Adrenal gland (tissue), 12 donors: ENCODE results near the gene HBA1. TPM values are rescaled to one million over a fixed set of nuclear protein-coding genes. Genes with fewer than 3 reads are reported as not detected.

Experiments
- DNase-seq, 7 donors: peaks; one replicate each; pipeline ENCODE4 v3.0.0-alpha.2; 2019 to 2020
- H3K27ac ChIP-seq, 5 donors: fragments of 200-600 bp; sonication (generic) in 4 of 5; 1 replicate in 3 of 5; 2 replicates in 2 of 5; pipeline versions ENCODE4 v1.5.1 to v1.8.0; 2016 to 2020; ENCODE audit warnings: mild to moderate bottlenecking in 1 of 5
- H3K27me3 ChIP-seq: fragments of 200-600 bp; 2 replicates; pipeline ENCODE4 v1.8.0; 2021
- H3K36me3 ChIP-seq, 2 donors: fragments of 200-600 bp; replicated peaks in 1 of 2; 1 replicate in 1 of 2; 2 replicates in 1 of 2; pipeline versions ENCODE4 v1.5.1 to v1.8.0; 2018 to 2022
- H3K4me1 ChIP-seq, 2 donors: fragments of 200-600 bp; replicated peaks in 1 of 2; 1 replicate in 1 of 2; 2 replicates in 1 of 2; pipeline versions ENCODE4 v1.5.1 to v1.8.0; 2018 to 2021
- H3K4me3 ChIP-seq, 4 donors: fragments of 200-600 bp; sonication (generic) in 3 of 4; one replicate each; pipeline ENCODE4 v1.5.1; 2016 to 2018
- H3K9me3 ChIP-seq, 3 donors: fragments of 200-600 bp; sonication (generic) in 1 of 3; replicated peaks in 1 of 3; 1 replicate in 2 of 3; 2 replicates in 1 of 3; pipeline versions ENCODE4 v1.5.1 to v1.8.0; 2016 to 2021
- POLR2A ChIP-seq, 2 donors: fragments of 450-650 bp; IDR thresholded peaks; one replicate each; pipeline ENCODE4 v1.6.1; 2017; ENCODE audit warnings: antibody characterized with exemption in 2 of 2, mild to moderate bottlenecking in 2 of 2, moderate library complexity in 1 of 2
- WGBS, 4 donors: extraction: QIAGEN DNeasy Blood & Tissue Kit in 2 of 4; methylation state at CpG; one replicate each; pipeline versions ENCODE4 v1.1.5 to v1.1.7; 2013 to 2017; 5-methylcytosine and 5-hydroxymethylcytosine counted together
- intact Hi-C, 2 donors: fragments of 100-400 bp; cut with DNase I; formaldehyde crosslinking; loops; one replicate each; pipeline versions ENCODE4 v1.14.1 to v1.15.0; 2022 to 2023
- polyA plus RNA-seq, 3 donors: library from polyadenylated mRNA; stranded (reverse); fragments of 200-250 nt in 2 of 3; fragments of 350-450 nt in 1 of 3; fragmentation: Illumina TruSeq in 1 of 3; extraction: RNeasy Lipid Tissue Mini Kit (QIAGEN cat#74804) in 1 of 3; gene quantifications; one replicate each; pipeline ENCODE4 v1.2.3, GENCODE V29; 2013 to 2014
- total RNA-seq, 9 donors: library from RNA; depleted of rRNA in 4 of 9; stranded (reverse); fragments of >200 nt in 4 of 9; fragments of 120-200 nt in 1 of 9; fragmentation: NEBNext Ultra II Directional in 1 of 9; extraction: Animal tissue kit (Norgen Biotek cat#: 25700) in 1 of 9; gene quantifications; one replicate each; pipeline versions ENCODE4 v1.1.0 to v1.2.4, GENCODE V29; 2013 to 2023
- TF ChIP-seq, protein P1 (sequence below), 6 experiments: fragments of 450-650 bp in 4 of 6; fragments of 200-600 bp in 2 of 6; sonication (generic) in 1 of 6; IDR thresholded peaks; 1 replicate in 5 of 6; 2 replicates in 1 of 6; pipeline versions ENCODE4 v1.5.1 to v1.8.0; 2016 to 2021; ENCODE audit warnings: antibody characterized with exemption in 6 of 6, mild to moderate bottlenecking in 2 of 6, moderate library complexity in 1 of 6
- donor health status: healthy with polysubstance abuse.
- donor health status: Bipolar disorder and iron deficiency.
- donor health status: DM: yes; HTN: yes; CAD: no.
- donor health status: DM: no; HTN: no; CAD: no.
- donor health status: DM: no; HTN: no; CAD: no.
- donor health status: DM: yes; HTN: yes; CAD: no.

Gene HBA1
- total and polyA plus RNA-seq, 12 donors, result 12.7 to 742 (median 25.2) TPM; not detected in 4

DNA sequence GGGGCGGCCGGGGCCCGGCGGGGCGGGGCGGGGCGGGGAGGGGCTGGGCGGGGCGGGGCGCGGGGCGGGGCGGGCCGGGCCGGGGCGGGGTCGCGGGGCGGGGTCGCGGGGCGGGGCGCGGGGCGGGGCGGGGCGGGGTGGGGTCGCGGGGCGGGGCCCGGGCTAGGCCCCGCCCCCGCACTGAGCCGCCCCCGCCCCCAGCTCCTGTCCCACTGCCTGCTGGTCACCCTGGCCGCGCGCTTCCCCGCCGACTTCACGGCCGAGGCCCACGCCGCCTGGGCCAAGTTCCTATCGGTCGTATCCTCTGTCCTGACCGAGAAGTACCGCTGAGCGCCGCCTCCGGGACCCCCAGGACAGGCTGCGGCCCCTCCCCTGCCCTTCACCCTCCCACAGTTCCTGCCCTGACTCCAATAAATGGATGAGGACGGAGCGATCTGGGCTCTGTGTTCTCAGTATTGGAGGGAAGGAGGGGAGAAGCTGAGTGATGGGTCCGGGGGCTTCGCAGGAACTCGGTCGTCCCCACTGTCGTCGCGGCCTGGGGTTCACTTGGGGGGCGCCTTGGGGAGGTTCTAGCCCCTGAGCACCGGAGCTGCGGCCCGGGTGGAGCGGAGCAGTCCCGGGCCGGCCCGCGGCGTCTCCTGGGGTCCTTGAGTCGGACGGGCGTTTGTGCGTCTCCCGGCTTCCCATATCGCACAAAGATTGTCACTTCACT, 11.5 kb upstream of the HBA1 start:
- Histone ChIP-seq H3K27me3 (peaks cover 42% of the 10 kb centered on the region), H3K27ac (no peak overlapping the region), H3K4me1 (peaks cover 7 to 16% of the 10 kb centered on the region in 2 donors), H3K9me3 (no peaks in the 10 kb centered on the region), H3K4me3 (peak overlapping the region in 1 of 4 donors; percentile 23), H3K36me3 (no peaks in the 10 kb centered on the region)
- DNase-seq, result no peak
- 0 to 3% (median 2%) methylated on average over 1 to 53 of the region's 77 CpGs for WGBS, 4 donors
- intact Hi-C loops, result no loop called here
- TF ChIP-seq, protein P1, sequence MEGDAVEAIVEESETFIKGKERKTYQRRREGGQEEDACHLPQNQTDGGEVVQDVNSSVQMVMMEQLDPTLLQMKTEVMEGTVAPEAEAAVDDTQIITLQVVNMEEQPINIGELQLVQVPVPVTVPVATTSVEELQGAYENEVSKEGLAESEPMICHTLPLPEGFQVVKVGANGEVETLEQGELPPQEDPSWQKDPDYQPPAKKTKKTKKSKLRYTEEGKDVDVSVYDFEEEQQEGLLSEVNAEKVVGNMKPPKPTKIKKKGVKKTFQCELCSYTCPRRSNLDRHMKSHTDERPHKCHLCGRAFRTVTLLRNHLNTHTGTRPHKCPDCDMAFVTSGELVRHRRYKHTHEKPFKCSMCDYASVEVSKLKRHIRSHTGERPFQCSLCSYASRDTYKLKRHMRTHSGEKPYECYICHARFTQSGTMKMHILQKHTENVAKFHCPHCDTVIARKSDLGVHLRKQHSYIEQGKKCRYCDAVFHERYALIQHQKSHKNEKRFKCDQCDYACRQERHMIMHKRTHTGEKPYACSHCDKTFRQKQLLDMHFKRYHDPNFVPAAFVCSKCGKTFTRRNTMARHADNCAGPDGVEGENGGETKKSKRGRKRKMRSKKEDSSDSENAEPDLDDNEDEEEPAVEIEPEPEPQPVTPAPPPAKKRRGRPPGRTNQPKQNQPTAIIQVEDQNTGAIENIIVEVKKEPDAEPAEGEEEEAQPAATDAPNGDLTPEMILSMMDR (IDR thresholded peaks at IDR 0.05), result no peak
- TF ChIP-seq POLR2A (IDR thresholded peaks at IDR 0.05), result no peak

DNA sequence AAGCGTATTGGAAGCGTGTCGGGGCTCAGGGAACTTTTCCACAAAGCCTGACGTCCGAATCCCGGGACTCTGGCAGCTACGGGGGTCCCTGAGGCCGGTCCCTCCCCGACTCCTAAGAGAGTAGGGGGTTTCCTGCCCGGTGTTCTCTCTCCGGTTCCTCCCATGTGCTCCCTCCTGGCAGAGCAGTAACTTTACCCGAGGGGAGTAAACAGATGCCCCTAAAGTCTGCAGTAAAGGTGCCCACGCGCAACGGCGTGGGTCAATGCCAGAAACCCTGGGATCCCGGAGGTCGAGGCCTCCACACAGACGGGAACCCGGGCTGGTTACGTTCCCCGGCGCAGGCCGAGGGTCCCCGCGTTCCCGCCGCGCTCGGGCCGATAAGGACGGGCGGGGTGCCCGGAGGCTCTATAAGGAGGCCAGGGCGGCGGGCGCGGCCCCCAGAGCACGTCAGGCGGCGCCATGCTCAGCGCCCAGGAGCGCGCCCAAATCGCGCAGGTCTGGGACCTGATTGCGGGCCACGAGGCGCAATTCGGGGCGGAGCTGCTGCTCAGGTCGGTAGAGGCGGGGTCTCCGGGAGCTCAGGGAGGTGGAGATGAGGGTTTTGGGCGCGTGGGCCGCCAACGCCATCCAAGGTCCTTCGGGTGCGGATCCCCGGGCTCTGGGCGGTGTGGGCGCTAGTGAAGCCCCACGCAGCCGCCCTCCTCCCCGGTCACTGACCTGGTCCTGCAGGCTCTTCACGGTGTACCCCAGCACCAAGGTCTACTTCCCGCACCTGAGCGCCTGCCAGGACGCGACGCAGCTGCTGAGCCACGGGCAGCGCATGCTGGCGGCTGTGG, 10.7 kb upstream of the HBA1 start, which contains the start of gene HBM:
TSS of gene HBM (plus strand) at position 440 of the 836 bp plus-strand sequence. CDS start at position 460, 20 bp downstream.
- no peak within 1 kb of the TSS for H3K27ac ChIP-seq
- peaks cover 7 to 16% of the 10 kb centered on the region in 2 donors for H3K4me1 ChIP-seq
- H3K9me3 ChIP-seq, result no peaks in the 10 kb centered on the region
- no peaks in the 10 kb centered on the region for H3K36me3 ChIP-seq
- H3K27me3 ChIP-seq, result peaks cover 46% of the 10 kb centered on the region
- 0 to 2% (median 1%) methylated on average over 1 to 75 of the region's 75 CpGs for WGBS, 4 donors
- no peak for DNase-seq
- intact Hi-C loops, result no loop called here
- peak within 1 kb of the TSS in 1 of 4 donors; percentile 23 for H3K4me3 ChIP-seq
- no peak for TF ChIP-seq POLR2A (IDR thresholded peaks at IDR 0.05)
- TF ChIP-seq, protein P1 (IDR thresholded peaks at IDR 0.05), result no peak

- Histone ChIP-seq H3K9me3 (no peaks in the 10 kb centered on the region), H3K36me3 (no peaks in the 10 kb centered on the region), H3K27me3 (peaks cover 51% of the 10 kb centered on the region), H3K27ac (no peak overlapping the region), H3K4me3 (no peak overlapping the region), H3K4me1 (peaks cover 7 to 16% of the 10 kb centered on the region in 2 donors)
- 4 to 12% (median 6%) methylated on average over 6 to 45 of the region's 45 CpGs for WGBS, 4 donors
- intact Hi-C loops, result no loop called here
- no peak for DNase-seq
- TF ChIP-seq, protein P1 (IDR thresholded peaks at IDR 0.05), result no peak
- TF ChIP-seq POLR2A (IDR thresholded peaks at IDR 0.05), result no peak
Observed at GRCh38 chr16:166375-167121, 9.9 kb upstream of the HBA1 start.
